H9 (cell line): ENCODE results near the gene THOC7. TPM values are rescaled to one million over a fixed set of nuclear protein-coding genes. Genes with fewer than 3 reads are reported as not detected.

Experiments used
- DNase-seq: peaks from one replicate; pipeline ENCODE4 v3.0.0-alpha.2; 2017
- H2AFZ ChIP-seq: one replicate; pipeline ENCODE4 v1.6.1; 2013; ENCODE audit warnings: mild to moderate bottlenecking, low read length, control low read depth, moderate library complexity
- H2AK5ac ChIP-seq: 2 replicates; pipeline ENCODE4 v1.6.1; 2013; ENCODE audit warnings: low read length, control low read depth, mixed read lengths; ENCODE audit not compliant: insufficient read length
- H2BK120ac ChIP-seq: one replicate; pipeline ENCODE4 v1.6.1; 2013; ENCODE audit warnings: low read depth, mild to moderate bottlenecking, low read length, control low read depth, inconsistent platforms; ENCODE audit not compliant: poor library complexity, severe bottlenecking
- H2BK12ac ChIP-seq: 2 replicates; pipeline ENCODE4 v1.6.1; 2013; ENCODE audit warnings: low read length, control low read depth, mixed read lengths, low read depth; ENCODE audit not compliant: insufficient read length
- H2BK15ac ChIP-seq: 2 replicates; pipeline ENCODE4 v1.6.1; 2013; ENCODE audit warnings: low read depth, low read length, control low read depth
- H2BK20ac ChIP-seq: one replicate; pipeline ENCODE4 v1.6.1; 2013; ENCODE audit warnings: low read depth, mild to moderate bottlenecking, low read length, control low read depth, inconsistent platforms; ENCODE audit not compliant: poor library complexity, severe bottlenecking
- H2BK5ac ChIP-seq: 2 replicates; pipeline ENCODE4 v1.6.1; 2013; ENCODE audit warnings: low read length, control low read depth, mixed read lengths; ENCODE audit not compliant: insufficient read length
- H3K14ac ChIP-seq: 2 replicates; pipeline ENCODE4 v1.6.1; 2013; ENCODE audit warnings: low read length, control low read depth; ENCODE audit not compliant: insufficient read depth
- H3K18ac ChIP-seq: 2 replicates; pipeline ENCODE4 v1.6.1; 2013; ENCODE audit warnings: low read depth, mild to moderate bottlenecking, mixed read lengths, low read length, control low read depth; ENCODE audit not compliant: insufficient read length
- H3K23ac ChIP-seq: 2 replicates; pipeline ENCODE4 v1.6.1; 2013; ENCODE audit warnings: low read length, control low read depth, mixed read lengths, low read depth; ENCODE audit not compliant: insufficient read length
- H3K23me2 ChIP-seq: 2 replicates; pipeline ENCODE4 v1.6.1; 2013; ENCODE audit warnings: low read depth, mild to moderate bottlenecking, mixed read lengths, low read length, control low read depth; ENCODE audit not compliant: insufficient read length, poor library complexity, severe bottlenecking
- H3K27ac ChIP-seq: 2 replicates; pipeline ENCODE4 v1.5.1; 2013; ENCODE audit warnings: low read length, control low read depth, mixed read lengths, low read depth; ENCODE audit not compliant: insufficient read length
- H3K27me3 ChIP-seq: 2 replicates; pipeline ENCODE4 v1.6.1; 2013; ENCODE audit warnings: low read length, control low read depth, inconsistent platforms; ENCODE audit not compliant: insufficient read depth
- H3K4ac ChIP-seq: 2 replicates; pipeline ENCODE4 v1.6.1; 2013; ENCODE audit warnings: low read depth, mild to moderate bottlenecking, control low read depth, inconsistent platforms, low read length, moderate library complexity
- H3K4me1 ChIP-seq: 2 replicates; pipeline ENCODE4 v1.6.1; 2013; ENCODE audit warnings: low read length, control low read depth, inconsistent platforms; ENCODE audit not compliant: insufficient read depth
- H3K4me2 ChIP-seq: 2 replicates; pipeline ENCODE4 v1.6.1; 2013; ENCODE audit warnings: low read length, control low read depth, mixed read lengths; ENCODE audit not compliant: insufficient read length, insufficient read depth
- H3K56ac ChIP-seq: 2 replicates; pipeline ENCODE4 v1.6.1; 2013; ENCODE audit warnings: low read depth, mild to moderate bottlenecking, mixed read lengths, low read length, control low read depth; ENCODE audit not compliant: insufficient read length
- H3K79me1 ChIP-seq: 2 replicates; pipeline ENCODE4 v1.6.1; 2013; ENCODE audit warnings: low read depth, mild to moderate bottlenecking, moderate library complexity, low read length, control low read depth, inconsistent platforms; ENCODE audit not compliant: insufficient read depth, poor library complexity, severe bottlenecking
- H3K79me2 ChIP-seq: 2 replicates; pipeline ENCODE4 v1.6.1; 2013; ENCODE audit warnings: low read length, control low read depth, inconsistent platforms; ENCODE audit not compliant: insufficient read depth
- H3K9ac ChIP-seq: 2 replicates; pipeline ENCODE4 v1.6.1; 2013; ENCODE audit warnings: low read length, control low read depth, mixed read lengths; ENCODE audit not compliant: insufficient read length; ENCODE audit errors: extremely low read depth
- H3K9me3 ChIP-seq: one replicate; pipeline ENCODE4 v1.6.1; 2013; ENCODE audit warnings: low read depth, low read length, inconsistent platforms; ENCODE audit not compliant: control insufficient read depth
- H3T11ph ChIP-seq: one replicate; pipeline ENCODE4 v1.6.1; 2013; ENCODE audit warnings: mild to moderate bottlenecking, low read length, control low read depth, inconsistent platforms
- H4K20me1 ChIP-seq: one replicate; pipeline ENCODE4 v1.6.1; 2013; ENCODE audit not compliant: control insufficient read depth, insufficient read length, insufficient read depth
- H4K5ac ChIP-seq: 2 replicates; pipeline ENCODE4 v1.6.1; 2013; ENCODE audit warnings: low read depth, mild to moderate bottlenecking, mixed read lengths, low read length, control low read depth; ENCODE audit not compliant: insufficient read length
- H4K8ac ChIP-seq: replicated peaks from 2 replicates; pipeline ENCODE4 v1.6.1; 2013; ENCODE audit warnings: low read length, control low read depth, mixed read lengths, low read depth; ENCODE audit not compliant: insufficient read length
- H4K91ac ChIP-seq: 2 replicates; pipeline ENCODE4 v1.6.1; 2013; ENCODE audit warnings: low read depth, mild to moderate bottlenecking, moderate library complexity, mixed read lengths, low read length, control low read depth; ENCODE audit not compliant: insufficient read length
- H3K27ac Mint-ChIP-seq, 3 experiments: 2 replicates in 2 of 3; 3 replicates in 1 of 3; pipeline ENCODE4 v1.8.0; 2020 to 2021; ENCODE audit warnings: mixed read lengths in 3 of 3, mild to moderate bottlenecking in 1 of 3, moderate library complexity in 1 of 3
- H3K27me3 Mint-ChIP-seq: 2 replicates; pipeline ENCODE4 v1.8.0; 2021; ENCODE audit warnings: low read depth, mild to moderate bottlenecking, moderate library complexity, mixed read lengths
- H3K36me3 Mint-ChIP-seq, 3 experiments: 2 replicates in 2 of 3; 3 replicates in 1 of 3; pipeline ENCODE4 v1.8.0; 2020 to 2021; ENCODE audit warnings: low read depth in 3 of 3, mixed read lengths in 3 of 3; ENCODE audit not compliant: insufficient read depth in 1 of 3
- H3K4me1 Mint-ChIP-seq, 2 experiments: 2 replicates each; pipeline ENCODE4 v1.8.0; 2020; ENCODE audit warnings: mixed read lengths in 2 of 2
- H3K4me3 Mint-ChIP-seq, 2 experiments: 2 replicates in 1 of 2; 3 replicates in 1 of 2; pipeline ENCODE4 v1.8.0; 2020 to 2021; ENCODE audit warnings: mild to moderate bottlenecking in 2 of 2, mixed read lengths in 2 of 2, moderate library complexity in 1 of 2
- H3K9me3 Mint-ChIP-seq, 2 experiments: 2 replicates in 1 of 2; 3 replicates in 1 of 2; pipeline ENCODE4 v1.8.0; 2020; ENCODE audit warnings: mild to moderate bottlenecking in 2 of 2, mixed read lengths in 2 of 2, moderate library complexity in 1 of 2
- WGBS: extraction: QIAGEN DNeasy Blood & Tissue Kit; methylation state at CpG from one replicate; pipeline ENCODE4 v1.1.7; 2013; ENCODE audit warnings: missing lambda C conversion rate, low lambda C conversion rate, mixed read lengths; ENCODE audit not compliant: insufficient read length; ENCODE audit errors: extremely low coverage; 5-methylcytosine and 5-hydroxymethylcytosine counted together
- total RNA-seq: library from RNA; stranded (reverse); gene quantifications from 2 replicates; pipeline ENCODE4 v1.2.1, GENCODE V29; 2021
- TF ChIP-seq, protein P1 (sequence below): fragments of 200-600 bp; sonication (generic); conservative IDR thresholded peaks from 3 replicates; pipeline ENCODE4 v1.8.0; 2021; ENCODE audit warnings: antibody characterized with exemption, mild to moderate bottlenecking

THOC7 gene
- total RNA-seq, 1 experiment from 2014 or later = 63.3 TPM

DNA sequence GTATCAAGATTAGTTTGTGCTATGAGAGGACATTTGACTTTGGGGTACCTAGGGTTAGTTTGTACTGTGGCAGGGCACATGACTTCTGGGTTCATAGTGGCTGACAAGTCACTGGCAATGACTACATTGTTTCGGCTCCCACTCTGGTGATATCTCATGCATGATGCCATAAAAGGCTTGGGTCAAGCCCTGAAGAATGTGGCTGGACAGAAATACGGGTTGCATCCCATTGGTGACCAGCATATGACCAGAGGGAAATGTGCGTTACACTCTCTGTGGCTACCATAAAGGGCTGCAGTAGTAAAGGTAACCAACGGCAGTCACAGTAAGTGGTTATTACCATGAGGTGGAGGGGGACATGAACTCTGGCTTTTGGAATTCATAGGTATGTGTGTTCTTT is 18.4 kb downstream of the THOC7 start:
- Histone ChIP-seq H2BK20ac (no peak overlapping the region), H4K5ac (no peak overlapping the region), H3K4ac (no peak overlapping the region), H4K8ac (no peak overlapping the region), H3K79me1 (no peaks in the 10 kb centered on the region), H4K91ac (no peak overlapping the region), H2BK5ac (no peak overlapping the region), H3K27ac (no peak overlapping the region), H3K23me2 (no peaks in the 10 kb centered on the region), H3K27me3 (no peaks in the 10 kb centered on the region), H3K4me2 (no peak overlapping the region), H2BK15ac (no peak overlapping the region), H2BK12ac (no peak overlapping the region), H2AFZ (no peak overlapping the region), H3K56ac (no peak overlapping the region), H3K9me3 (no peaks in the 10 kb centered on the region), H3K9ac (no peak overlapping the region), H4K20me1 (no peaks in the 10 kb centered on the region), H3T11ph (no peak overlapping the region), H3K18ac (no peak overlapping the region), H3K14ac (no peak overlapping the region), H2BK120ac (no peak overlapping the region), H3K23ac (no peak overlapping the region), H3K79me2 (no peaks in the 10 kb centered on the region), H2AK5ac (no peak overlapping the region), H3K4me1 (peaks cover 4% of the 10 kb centered on the region; the same call in 1 of the 2 replicates)
- WGBS = no CpG with 5 or more reads among the region's 4 CpGs
- H3K27me3 Mint-ChIP-seq = no peaks in the 10 kb centered on the region
- H3K4me1 Mint-ChIP-seq = peaks cover 28 to 42% of the 10 kb centered on the region in 2 experiments
- DNase-seq = no peak
- H3K9me3 Mint-ChIP-seq = peaks cover 0 to 3% of the 10 kb centered on the region in 2 experiments; a peak in 2 of 5 replicates
- peaks cover 0 to 8% (median 0%) of the 10 kb centered on the region in 3 experiments; a peak in 3 of 7 replicates for H3K36me3 Mint-ChIP-seq
- TF ChIP-seq, protein P1, sequence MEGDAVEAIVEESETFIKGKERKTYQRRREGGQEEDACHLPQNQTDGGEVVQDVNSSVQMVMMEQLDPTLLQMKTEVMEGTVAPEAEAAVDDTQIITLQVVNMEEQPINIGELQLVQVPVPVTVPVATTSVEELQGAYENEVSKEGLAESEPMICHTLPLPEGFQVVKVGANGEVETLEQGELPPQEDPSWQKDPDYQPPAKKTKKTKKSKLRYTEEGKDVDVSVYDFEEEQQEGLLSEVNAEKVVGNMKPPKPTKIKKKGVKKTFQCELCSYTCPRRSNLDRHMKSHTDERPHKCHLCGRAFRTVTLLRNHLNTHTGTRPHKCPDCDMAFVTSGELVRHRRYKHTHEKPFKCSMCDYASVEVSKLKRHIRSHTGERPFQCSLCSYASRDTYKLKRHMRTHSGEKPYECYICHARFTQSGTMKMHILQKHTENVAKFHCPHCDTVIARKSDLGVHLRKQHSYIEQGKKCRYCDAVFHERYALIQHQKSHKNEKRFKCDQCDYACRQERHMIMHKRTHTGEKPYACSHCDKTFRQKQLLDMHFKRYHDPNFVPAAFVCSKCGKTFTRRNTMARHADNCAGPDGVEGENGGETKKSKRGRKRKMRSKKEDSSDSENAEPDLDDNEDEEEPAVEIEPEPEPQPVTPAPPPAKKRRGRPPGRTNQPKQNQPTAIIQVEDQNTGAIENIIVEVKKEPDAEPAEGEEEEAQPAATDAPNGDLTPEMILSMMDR = no peak
- peak overlapping the region in 1 of 3 experiments; percentile 24; a peak in 2 of 7 replicates for H3K27ac Mint-ChIP-seq
- no peak overlapping the region for H3K4me3 Mint-ChIP-seq
